LNCAP (cell line): ENCODE measurements around the gene MAP3K7.

Experiments used
- CTCF ChIP-seq: fragments of 450-650 bp; IDR thresholded peaks from 2 replicates; pipeline ENCODE4 v1.5.1; 2017; ENCODE audit warnings: mild to moderate bottlenecking

MAP3K7 gene

GRCh38 chr6:90488816-90489215 lies 98.1 kb downstream of the MAP3K7 start:
- TF ChIP-seq CTCF: no peak

GRCh38 chr6:90485635-90486277 lies 101.1 kb downstream of the MAP3K7 start:
- TF ChIP-seq CTCF: no peak

- TF ChIP-seq CTCF: no peak
Measured at GRCh38 chr6:90484903-90485302, 102.0 kb downstream of the MAP3K7 start.

- no peak for TF ChIP-seq CTCF
Measured at GRCh38 chr6:90484385-90484784, 102.5 kb downstream of the MAP3K7 start.

GRCh38 chr6:90483956-90484355 lies 102.9 kb downstream of the MAP3K7 start:
- TF ChIP-seq CTCF: no peak

- TF ChIP-seq CTCF: no peak
Measured at GRCh38 chr6:90483116-90483839, 103.6 kb downstream of the MAP3K7 start.

- TF ChIP-seq CTCF: no peak
Measured at GRCh38 chr6:90480666-90481065, 106.2 kb downstream of the MAP3K7 start.
